Measurements from ENCODE around the gene MARCHF6.
A peak's percentile ranks its signal among the peaks of the same experiment; 100 is the strongest.
"Not testable (repeated sequence)": the region's sequence is repeated elsewhere in the genome, so short reads cannot be mapped to it uniquely, and the experiment has no call there.

The MARCHF6 gene

DNA sequence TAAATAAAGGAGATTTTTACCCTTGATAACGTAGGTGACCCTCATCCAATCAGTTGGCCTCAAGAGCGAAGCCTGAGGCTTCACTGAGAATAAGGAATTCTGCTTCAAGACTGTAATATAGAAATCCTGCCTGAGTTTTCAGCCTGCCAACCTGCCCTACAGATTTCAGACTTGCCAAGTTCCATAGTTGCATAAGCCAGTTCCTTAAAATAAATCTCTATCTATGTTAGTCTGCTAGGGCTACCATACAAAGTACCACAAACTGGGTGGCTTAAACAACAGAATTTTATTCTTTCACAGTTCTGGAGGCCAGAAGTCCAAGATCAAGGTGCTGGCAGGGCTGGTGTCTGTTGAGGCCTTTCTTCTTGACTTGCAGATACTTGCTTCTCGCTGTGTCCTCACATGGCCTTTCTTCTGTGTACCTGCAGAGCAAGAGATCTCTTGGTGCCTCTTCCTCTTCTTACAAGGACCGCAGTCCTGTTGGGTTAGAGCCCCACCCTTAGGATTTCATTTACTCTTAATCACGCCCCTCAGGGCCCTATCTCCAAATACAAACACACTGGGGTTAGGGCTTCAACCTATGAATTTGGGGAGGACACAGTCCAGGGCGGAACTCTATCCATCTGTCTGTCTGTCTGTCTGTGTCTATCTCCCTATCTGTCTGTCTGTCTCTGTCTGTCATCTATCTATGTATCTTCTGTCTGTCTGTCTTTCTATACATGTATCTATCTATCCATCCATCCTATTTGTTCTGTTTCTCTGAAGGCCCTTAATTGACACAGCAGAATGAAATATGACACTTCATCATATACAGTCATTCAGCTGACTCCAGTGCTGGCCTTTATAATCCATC is 28.8 kb upstream of the MARCHF6 start:
- no peak for DNase-seq

DNA sequence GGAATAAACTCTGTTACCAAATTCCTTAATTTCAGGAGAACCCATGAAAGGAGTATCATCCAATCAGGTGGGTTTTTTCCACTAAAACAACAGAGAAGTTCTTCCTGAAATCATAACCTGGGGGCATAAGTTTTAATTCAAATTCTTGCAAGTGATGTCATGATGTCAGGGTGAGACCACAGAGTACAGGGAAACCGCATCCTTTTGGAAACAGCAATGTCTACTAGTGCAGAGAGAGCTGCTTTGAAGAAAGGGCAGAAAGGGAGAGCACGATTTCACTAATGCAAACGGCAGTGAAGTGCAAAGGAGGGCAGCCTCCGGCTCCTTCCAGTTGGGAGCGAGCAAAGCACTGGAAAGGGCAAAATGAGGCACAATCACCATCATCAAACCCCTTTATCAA is 25.2 kb upstream of the MARCHF6 start:
- no peak for DNase-seq

DNA sequence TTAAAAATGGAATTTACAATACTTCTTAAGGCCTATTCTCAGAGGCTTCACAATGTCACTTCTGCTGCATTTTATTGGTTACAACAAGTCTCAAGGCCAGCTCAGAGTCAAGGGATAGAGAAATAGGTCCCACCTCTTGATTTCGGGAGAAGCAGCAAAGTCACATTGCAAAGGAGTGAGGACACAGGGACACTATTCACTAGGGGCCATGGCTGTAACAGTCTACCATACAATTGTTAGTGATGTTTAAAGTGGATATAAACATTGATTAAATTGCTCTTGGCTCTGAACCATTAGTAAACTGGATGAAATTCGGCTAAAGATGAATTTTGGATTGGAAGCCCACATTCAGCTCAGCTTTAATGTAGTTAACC is 24.1 kb upstream of the MARCHF6 start:
- no peak for DNase-seq

DNA sequence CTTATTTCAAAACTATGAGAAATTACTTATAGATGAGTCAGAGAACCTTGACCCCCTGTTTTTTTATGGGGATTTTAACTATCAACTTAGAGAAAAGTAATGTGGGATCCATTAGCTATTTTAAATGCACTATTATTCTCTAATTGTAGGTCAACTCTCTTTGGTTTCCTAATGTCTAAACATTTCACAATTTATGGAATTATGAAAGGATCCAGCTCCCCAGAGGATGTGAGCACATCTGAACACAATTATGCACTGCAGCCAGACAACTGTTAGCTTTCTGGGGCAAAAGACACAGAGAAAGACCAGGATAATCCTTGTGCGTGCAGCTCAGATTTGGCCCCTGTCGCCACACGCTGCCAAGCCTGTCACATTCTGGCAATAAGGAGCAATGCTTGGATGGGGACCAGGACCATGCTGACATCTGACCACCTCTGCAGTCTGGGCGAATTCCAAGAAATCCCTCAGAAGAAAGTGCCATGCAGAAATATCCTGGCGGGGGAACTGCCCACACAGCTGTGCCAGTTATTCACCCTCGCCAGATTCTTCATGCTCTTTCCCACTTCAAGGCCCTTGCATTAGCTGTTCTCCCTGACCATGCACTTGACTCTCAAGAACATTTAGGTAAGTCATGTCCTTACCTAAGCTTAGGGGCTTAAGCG is 23.5 kb upstream of the MARCHF6 start:
- DNase-seq: no peak

DNA sequence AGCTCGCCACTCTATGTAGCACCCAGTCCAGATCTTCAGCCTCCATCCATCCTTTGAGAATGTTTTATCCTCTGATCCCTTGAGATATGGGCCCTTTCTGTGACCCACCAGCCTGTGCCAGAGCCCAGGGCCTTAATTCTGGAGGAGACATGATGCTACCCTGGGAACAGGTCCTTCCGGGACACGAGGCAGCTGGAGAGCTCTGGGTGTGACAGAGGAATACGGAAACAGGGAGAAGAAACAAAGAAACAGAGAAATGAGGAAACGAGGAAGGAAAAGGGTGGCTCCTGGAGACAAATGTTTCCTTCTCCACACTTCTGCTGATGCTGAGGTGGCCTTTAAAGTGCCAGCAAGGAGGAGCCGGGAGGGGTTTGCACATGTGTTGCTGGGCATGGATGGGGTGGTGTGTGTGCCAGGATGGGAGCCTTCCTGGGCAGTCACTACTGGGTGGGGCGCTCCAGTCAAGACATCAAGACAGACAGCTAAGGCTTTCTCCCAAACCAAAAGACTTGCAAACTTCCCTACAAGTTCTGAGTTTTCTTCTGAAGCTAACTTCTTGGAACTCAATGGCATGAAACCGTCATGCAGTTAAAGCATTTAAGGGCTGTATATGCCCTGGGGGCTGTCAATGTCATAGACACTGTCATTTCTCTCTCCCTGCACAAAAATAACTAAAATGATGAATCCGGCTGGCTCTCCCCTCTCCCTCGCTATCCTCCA is 22.8 kb upstream of the MARCHF6 start:
- no peak for DNase-seq

DNA sequence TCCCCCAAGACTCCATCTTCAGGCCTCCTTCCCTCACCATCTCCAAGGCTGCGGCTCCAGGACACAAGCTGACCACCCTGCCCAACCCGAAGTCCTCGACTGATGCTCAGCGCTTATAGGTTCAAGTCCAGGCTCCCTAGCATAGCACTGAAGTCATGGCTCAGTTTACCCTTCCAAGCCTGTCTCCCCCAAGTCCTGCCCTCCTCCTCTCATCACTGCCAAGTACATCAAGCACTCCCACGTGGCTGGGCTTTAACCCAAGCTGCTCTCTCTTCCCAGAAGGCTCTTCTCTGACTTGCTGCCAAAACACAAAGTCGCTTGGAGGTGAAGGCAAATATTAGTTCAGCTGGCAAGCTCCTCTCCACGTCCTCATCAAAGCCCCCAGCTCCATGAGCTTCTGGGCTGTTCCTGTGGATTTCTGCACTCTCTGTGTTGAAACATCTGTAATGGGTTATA is 22.1 kb upstream of the MARCHF6 start:
- peak; percentile 97 for DNase-seq

DNA sequence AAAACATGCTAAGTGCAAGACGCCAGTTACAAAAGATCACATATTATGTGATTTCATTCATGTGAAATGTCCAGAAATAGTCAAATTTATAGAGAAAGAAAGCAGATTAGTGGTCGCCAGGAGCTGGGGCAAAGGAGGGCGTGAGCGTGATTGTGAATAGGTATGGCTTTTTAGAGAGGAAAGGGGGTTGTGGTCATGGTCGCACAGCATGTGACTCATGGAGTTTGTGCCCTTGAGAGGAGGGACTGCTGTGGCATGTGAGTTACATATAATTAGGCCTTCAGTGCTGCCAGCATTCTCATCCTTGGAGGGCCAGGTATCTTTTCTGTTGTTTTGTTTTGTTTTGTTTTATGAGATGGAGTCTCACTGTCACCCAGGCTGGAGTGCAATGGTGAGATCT is 21.2 kb upstream of the MARCHF6 start:
- DNase-seq: no peak

DNA sequence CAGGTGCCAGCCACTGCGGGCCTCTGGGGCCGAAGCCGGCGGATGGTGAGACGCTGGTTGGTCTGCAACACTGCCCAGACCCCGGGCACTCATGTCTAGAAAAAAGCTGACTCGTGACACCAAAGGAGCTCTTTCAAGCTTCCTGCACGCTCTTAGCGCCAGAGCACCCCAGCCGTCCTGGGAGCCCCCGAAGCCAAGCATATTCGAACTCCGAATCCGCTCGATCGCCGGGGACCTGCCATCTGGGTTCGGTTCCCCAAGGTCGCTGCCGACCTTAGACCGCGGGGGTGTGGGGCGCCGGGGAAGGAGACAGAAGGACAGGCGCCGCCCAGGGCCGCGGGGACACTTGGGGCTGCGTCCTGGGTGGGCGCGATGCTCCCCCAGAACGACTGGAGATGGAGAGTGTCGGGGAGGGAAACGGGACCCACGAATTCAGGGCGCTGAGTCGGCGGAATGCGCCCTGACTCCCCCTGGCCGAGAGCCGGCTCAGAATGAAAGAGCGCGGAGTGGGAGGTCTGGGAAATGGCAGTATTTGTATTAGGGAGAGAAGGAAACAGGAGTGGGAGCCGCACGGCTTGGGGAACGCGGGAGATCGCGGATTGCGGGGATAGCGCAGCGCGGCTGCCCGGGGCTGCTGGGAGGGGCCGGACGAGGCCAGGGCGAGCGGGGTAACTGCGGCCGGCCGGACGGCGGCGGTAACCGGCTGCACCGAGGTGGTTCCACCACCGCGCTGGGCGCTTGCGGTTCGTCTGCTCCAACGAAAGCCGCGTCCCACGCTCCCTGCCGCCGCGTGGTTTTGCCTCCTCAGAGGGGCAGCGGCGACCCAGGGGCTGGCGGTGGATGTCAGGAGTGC is 20.1 kb upstream of the MARCHF6 start:
- no peak for DNase-seq

DNA sequence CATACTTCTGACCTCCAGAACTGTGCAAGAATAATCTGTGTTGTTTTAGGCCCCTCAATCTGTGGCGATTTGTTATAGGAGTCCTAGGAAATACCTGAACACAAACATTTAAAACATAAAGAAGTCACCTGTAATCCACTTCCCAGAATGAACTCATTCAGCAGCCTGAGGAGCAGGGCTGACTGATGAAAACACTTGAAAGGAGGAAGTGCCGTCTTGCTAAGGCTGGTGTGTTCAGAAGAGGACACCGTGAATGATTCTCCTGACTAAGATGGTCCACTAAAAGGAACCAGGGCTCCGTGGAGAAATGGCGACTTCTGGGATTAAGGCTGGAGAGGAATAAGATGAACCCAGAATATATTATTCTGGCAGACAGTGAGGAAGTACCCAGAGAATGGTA is 18.7 kb upstream of the MARCHF6 start:
- no peak for DNase-seq

DNA sequence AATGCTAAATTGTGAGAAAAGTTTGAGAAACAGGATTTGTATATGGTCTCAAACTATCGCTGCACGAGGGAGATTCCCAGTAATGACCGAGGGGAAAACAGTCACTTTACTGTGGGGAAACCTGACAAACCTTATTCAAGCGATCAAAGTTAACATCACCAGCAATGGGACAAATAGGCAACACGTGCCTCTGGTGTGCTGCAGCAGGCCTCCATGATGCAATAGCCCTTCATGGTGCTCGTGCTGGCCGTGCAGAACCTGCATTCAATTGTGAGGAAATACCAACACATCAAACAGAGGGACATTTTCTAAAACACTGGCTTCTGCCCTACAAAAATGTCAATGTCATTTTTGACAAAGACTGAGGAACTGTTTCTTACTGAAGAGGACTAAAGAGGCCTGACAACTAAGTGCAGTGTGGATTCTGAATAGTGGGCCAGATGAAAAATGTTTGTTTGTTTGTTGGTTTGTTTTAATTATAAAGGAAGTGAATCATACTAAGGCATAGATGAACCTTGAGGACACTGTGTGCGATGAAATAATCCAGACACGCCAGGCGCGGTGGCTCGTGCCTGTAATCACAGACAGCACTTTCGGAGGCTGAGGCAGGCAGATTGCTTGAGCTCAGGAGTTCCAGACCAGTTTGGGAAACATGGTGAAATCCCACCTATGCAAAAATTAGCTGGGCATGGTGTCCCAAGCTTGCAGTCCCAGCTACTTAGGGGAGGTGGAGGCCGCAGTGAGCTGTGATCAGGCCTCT is 17.6 kb upstream of the MARCHF6 start:
- DNase-seq: no peak

DNA sequence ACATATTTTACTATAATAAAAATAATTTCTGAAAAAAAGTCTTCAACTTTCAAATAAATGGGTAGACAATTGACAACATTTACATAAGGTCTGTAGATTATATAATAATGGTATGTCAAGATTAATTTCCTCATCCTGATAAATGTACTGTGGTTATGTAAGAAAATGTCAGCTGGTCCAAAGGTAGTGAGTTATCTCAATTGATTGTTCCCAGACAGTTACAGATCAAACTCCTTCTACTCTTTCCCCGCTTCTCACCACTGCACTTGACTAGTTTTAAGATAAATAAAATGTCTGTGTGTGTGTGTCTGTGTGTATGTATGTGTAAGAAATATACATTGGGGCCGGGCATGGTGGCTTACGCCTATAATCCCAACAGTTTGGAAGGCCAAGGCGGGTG is 16.4 kb upstream of the MARCHF6 start:
- DNase-seq: no peak

DNA sequence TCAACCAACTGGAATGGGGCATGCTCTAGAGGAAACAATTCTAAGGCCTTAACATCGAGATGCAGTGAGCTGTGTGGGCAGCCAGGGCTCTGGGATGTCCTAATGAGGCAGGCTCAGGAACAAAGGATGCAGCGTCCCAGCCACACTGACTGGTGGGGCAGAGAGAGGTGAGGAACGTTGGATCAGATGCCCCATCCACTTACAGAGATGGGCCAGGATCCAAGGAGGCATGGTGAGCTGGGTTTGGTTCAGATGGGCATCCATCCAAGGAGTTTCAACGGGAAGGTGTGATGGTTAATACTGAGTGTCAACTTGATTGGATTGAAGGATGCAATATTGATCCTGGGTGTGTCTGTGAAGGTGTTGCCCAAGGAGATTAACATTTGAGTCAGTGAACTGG is 15.5 kb upstream of the MARCHF6 start:
- DNase-seq: peak; percentile 26

DNA sequence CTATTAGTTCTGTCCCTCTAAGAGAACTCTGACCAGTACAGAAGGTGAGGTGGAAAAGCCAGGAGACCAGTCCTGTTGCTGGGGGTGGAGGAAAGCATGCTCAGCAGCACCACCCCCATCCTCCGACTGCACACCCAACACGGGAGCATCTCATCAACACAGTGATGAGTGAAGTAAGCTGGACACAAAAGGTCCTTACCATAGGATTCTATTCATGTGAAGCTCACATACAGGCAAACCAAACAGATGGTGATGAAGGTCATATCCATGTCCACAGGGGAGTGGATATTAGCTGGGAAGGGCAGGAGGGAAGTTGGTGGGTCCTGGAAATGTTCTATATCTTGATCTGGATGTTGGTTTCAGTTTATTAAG is 14.8 kb upstream of the MARCHF6 start:
- DNase-seq: no peak

DNA sequence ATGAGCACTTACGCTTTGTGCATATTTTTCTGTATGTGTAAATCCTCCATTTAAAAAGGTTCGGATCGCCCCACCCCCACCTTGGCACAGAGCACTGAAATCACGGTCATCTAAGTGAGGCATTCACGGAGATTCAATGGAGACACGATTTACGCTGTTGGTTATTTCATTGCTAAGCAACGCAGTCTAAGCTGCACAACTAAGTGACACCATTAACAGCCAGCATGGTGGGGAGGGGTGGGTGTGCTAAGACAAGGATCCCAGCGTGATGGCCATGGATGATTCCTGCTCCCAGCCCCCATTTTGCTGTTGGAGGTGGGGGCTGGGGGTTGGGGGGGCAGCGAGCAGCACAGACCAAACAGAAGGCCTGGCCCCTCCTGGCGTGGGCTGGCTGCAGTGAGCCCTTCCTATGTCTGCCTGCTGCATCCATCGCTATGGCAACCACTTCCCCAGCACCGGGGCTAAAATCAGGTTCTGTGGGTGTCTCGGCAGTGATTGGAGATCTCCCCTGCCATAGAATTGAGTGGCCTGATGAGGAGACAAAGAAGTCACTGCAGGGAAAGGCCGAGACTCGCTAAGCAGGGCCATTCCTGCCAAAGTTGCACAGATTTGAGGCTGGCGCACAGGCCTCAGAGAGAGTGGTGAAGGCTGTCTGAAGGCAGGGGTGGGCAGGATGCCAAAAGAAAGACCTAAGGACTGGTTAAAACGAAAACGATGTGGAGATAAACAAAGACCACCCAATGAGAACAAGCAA is 14.3 kb upstream of the MARCHF6 start:
- DNase-seq: no peak

DNA sequence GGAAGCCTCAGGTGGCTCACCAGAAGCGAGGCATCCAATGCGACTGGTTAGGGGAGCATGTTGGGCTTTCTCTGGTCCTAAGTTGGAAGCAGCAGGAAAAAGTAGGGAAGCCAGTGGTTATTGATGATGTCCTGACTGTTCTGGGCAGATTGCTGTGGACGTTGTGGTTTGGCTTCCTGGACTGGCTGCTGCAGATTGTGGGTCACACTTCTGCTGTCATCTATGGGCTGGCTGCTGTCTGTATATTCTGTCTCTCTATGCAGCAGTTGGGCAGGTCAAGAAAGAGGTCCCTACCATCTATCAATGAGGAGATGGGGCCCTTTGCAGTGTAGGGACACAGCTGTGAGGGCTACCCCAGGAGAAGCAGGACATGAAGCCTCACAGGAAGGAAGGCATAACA is 13.5 kb upstream of the MARCHF6 start:
- DNase-seq: no peak

DNA sequence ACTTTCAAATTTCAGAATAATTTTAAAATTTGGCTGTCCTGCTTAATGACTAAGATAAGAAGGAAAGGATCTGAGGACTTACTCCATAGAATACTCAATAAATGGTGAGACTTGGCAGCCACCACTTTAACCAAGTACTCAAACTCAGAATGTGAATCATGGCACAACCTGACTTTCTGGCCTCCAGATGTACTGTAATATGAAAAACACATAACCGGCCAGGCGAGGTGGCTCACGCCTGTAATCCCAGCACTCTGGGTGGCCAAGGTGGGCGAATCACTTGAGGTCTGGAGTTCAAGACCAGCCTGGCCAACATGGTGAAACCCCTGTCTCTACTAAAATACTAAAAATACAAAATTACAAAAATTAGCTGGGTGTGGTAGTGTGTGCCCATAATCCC is 10.0 kb upstream of the MARCHF6 start:
- DNase-seq: no peak

DNA sequence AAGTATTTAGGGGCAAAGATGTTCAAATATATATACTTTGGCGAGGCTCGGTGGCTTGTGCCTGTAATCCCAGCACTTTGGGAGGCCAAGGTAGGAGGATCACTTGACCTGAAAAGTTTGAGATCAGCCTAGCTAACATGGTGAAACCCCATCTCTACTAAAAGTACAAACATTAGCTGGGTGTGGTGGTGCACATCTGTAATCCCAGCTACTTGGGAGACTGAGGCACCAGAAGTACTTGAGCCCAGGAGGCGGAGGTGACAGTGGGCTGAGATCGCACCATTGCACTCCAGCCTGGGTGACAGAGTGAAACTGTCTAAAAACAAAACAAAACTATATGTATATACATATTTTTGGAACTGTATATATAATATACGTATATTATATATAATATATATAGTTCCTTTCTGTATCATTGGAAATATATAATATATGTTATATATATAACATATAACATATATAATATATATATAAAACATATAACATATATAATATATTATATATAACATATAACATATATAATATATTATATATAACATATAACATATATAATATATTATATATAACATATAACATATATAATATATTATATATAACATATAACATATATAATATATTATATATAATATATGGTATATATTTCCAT is 8.9 kb upstream of the MARCHF6 start:
- DNase-seq: not testable (repeated sequence)

DNA sequence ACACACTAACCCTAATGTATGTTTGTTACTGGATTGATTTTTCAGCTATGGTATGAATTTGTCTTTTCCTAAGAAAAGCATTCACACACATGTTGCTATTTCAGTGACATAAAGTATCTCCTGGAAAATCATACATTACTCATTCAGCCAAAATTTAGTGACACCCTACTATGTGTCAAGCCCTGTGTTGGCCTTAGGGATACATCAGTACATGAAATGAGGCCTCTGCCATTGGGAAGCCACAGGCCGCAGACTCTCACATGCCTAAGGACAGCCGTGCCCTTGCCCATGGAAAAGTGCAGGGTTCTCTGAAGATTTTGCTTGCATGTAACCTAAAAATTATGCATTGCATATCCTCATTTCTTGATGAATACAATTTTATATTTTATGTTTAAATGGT is 5.2 kb upstream of the MARCHF6 start:
- no peak for DNase-seq

DNA sequence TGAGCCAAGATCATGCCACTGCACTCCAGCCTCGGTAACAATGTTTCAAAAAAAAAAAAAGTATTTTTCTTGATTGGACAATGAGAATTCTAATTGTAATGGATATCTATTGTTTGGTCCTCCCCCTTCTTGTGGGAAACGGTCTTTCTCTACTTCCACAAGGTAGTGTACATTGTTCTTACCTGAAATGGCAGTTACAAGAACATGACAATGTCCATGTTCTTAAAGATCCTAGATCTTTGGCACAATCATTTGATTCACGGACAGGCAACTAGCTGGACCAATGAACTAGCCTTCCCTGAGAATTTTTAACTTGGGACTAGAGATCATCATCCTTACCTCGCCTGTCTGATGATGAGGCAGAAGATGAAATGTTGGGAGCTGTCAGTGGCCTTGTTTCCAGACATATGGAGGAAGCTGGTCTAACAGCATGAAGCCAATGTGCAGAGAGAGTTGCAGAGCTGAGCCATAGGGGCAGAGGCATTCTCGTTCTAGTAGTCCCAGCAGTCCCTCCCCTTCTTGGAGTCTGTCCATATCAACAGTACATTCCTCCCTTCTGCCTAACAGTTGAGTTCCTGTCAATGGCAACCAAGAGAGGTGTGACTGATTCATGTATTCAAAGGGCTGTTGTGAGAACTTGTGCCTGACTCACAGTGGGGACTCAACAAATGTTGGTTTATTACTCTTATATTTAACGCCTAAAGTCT is 2.1 kb upstream of the MARCHF6 start:
- DNase-seq: no peak

DNA sequence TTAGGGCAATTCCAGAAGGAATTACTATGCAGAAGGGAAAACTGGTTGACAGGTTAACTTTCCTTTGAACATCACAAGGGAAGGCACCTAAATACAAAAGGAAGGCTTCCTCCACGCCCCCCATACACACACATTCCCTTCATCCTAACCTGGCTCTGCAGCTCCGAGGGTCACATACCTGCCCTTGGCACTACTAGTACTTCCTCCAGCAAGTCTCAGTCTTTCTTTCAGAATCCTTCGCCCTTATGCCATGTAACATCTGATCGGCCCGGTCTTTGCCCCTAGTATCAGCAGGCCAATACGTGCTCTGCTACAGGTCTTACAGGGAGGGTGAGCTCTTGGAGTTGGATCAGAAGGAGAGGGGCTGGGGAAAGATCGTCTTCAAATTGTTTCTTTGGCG is 1.6 kb upstream of the MARCHF6 start:
- no peak for DNase-seq
